NB4 (cell line): ENCODE measurements around the gene NKD1.

ENCODE experiments used
- DNase-seq: peaks from one replicate; pipeline ENCODE4 v3.0.0; 2010; ENCODE audit warnings: low read depth
- H3K4me3 ChIP-seq: one replicate; pipeline ENCODE4 v1.5.1; 2011; ENCODE audit warnings: mild to moderate bottlenecking, low read depth, low read length, moderate library complexity
- MAX ChIP-seq: IDR thresholded peaks from 2 replicates; pipeline ENCODE4 v1.6.1; 2011; ENCODE audit warnings: low read depth, low read length
- MYC ChIP-seq: IDR thresholded peaks from 2 replicates; pipeline ENCODE4 v1.6.1; 2011; ENCODE audit warnings: low read depth, low read length
- POLR2A ChIP-seq: IDR thresholded peaks from 2 replicates; pipeline ENCODE4 v1.6.1; 2011; ENCODE audit warnings: mild to moderate bottlenecking; ENCODE audit not compliant: insufficient read length; ENCODE audit errors: extremely low read depth
- TF ChIP-seq, protein P1 (sequence below): IDR thresholded peaks from one replicate; pipeline ENCODE4 v1.5.1; 2012; ENCODE audit warnings: low read depth, low read length

Gene NKD1

GRCh38 chr16:50616883-50617645, 68.9 kb downstream of the NKD1 start:
- no peak for TF ChIP-seq POLR2A
- TF ChIP-seq, protein P1, sequence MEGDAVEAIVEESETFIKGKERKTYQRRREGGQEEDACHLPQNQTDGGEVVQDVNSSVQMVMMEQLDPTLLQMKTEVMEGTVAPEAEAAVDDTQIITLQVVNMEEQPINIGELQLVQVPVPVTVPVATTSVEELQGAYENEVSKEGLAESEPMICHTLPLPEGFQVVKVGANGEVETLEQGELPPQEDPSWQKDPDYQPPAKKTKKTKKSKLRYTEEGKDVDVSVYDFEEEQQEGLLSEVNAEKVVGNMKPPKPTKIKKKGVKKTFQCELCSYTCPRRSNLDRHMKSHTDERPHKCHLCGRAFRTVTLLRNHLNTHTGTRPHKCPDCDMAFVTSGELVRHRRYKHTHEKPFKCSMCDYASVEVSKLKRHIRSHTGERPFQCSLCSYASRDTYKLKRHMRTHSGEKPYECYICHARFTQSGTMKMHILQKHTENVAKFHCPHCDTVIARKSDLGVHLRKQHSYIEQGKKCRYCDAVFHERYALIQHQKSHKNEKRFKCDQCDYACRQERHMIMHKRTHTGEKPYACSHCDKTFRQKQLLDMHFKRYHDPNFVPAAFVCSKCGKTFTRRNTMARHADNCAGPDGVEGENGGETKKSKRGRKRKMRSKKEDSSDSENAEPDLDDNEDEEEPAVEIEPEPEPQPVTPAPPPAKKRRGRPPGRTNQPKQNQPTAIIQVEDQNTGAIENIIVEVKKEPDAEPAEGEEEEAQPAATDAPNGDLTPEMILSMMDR = no peak
- no peak for TF ChIP-seq MAX
- no peak for TF ChIP-seq MYC
- no peak overlapping the region for H3K4me3 ChIP-seq
- DNase-seq = peak; percentile 37

DNA sequence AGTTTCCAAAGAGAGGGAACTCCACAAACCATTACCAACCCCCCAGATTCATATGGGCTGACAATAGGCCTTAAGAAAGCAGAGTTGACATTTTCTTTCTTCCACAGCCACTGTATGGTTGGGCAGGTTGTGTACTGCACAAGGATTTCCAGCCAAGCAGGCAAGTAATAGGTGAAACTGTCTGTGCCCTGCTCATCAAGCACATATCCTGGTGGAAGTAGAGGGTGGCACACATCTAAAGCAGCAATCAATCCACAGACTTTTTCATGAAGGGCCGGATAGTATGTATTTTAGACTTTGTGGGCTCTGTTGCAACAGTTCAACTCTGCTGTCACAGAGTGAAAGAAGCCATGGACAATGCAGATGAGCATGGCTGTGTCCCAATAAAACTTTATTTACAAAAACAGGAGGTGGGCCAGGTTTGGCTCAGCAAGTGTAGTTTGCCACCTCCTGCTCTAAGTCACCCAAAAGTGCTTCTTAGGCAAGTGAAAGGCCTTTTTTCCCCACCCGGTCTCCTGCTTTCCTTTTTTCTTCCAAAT, 69.5 kb downstream of the NKD1 start:
- no peak for DNase-seq
- H3K4me3 ChIP-seq = no peak overlapping the region
- TF ChIP-seq MAX = no peak
- no peak for TF ChIP-seq POLR2A
- TF ChIP-seq, protein P1 = no peak
- TF ChIP-seq MYC = no peak

DNA sequence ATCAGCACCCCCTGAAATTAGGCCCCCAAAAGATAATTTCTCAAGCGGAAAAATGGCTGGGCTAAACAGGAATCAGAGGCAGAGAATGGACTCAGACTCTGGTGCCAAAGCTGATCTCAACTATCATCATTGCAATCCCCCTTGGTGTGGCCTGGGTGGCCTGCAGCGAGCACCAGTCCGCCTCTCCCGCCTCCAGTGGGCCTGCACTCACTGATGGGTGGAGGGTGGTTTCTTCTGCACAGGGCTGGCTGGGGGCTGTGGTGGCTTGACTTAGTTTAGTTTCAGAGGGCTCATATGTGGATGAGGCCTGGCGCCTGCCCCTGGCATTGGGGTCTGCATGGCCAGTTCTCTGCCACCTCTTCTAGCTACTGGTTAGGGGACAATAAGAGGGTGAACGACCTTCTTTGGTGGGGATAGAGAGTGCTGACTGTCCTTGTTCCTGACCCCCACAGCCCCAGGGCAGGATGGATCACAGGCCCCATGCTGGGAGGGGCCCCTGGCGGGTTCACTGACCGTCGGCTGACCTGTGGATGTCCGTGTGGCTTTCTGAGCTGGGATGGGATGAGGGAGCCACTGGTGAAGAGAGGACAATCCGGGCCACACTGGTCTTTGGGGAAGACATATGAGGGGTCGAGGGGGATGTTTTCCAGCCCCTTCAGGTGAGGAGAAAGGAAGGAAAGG, 70.2 kb downstream of the NKD1 start:
- TF ChIP-seq, protein P1 = no peak
- TF ChIP-seq MYC (no peak), POLR2A (no peak), MAX (no peak)
- no peak for DNase-seq
- H3K4me3 ChIP-seq = no peak overlapping the region

GRCh38 chr16:50619702-50620491, 71.7 kb downstream of the NKD1 start:
- TF ChIP-seq MAX (no peak), MYC (no peak), POLR2A (no peak)
- TF ChIP-seq, protein P1 = no peak
- H3K4me3 ChIP-seq = no peak overlapping the region
- DNase-seq = no peak

GRCh38 chr16:50620646-50621451, 72.7 kb downstream of the NKD1 start:
- TF ChIP-seq MAX = no peak
- no peak for TF ChIP-seq POLR2A
- TF ChIP-seq MYC = no peak
- TF ChIP-seq, protein P1 = no peak
- DNase-seq = no peak
- no peak overlapping the region for H3K4me3 ChIP-seq
